ENCODE measurements around the gene GRID1. TPM values are rescaled to one million over a fixed set of nuclear protein-coding genes. Genes with fewer than 3 reads are reported as not detected.

The GRID1 gene
- total RNA-seq, 2 donors from 2014 or later, result 0.37 to 0.67 TPM

GRCh38 chr10:86231796-86232560 lies 134.6 kb downstream of the GRID1 start:
- H3K36me3 ChIP-seq, result no peaks in the 10 kb centered on the region
- H3K4me1 ChIP-seq, result no peaks in the 10 kb centered on the region
- no peak overlapping the region for H3K4me3 ChIP-seq
- no peaks in the 10 kb centered on the region for H3K27me3 ChIP-seq
- no peak overlapping the region for H3K27ac ChIP-seq
- no peak for DNase-seq (ENCODE audit: low spot score)
- H3K9me3 ChIP-seq, result no peaks in the 10 kb centered on the region
- no peak for TF ChIP-seq CTCF (IDR thresholded peaks at IDR 0.05)

- Histone ChIP-seq H3K36me3 (no peaks in the 10 kb centered on the region), H3K4me3 (no peak overlapping the region), H3K9me3 (no peaks in the 10 kb centered on the region), H3K27me3 (no peaks in the 10 kb centered on the region), H3K27ac (no peak overlapping the region), H3K4me1 (no peaks in the 10 kb centered on the region)
- no peak for TF ChIP-seq CTCF (IDR thresholded peaks at IDR 0.05)
- no peak for DNase-seq (ENCODE audit: low spot score)
These were observed 135.9 kb downstream of the GRID1 start for GRCh38 chr10:86230557-86231180.

GRCh38 chr10:86229811-86230556 lies 136.6 kb downstream of the GRID1 start:
- DNase-seq (ENCODE audit: low spot score), result no peak
- TF ChIP-seq CTCF (IDR thresholded peaks at IDR 0.05), result no peak
- H3K4me1 ChIP-seq, result no peaks in the 10 kb centered on the region
- H3K9me3 ChIP-seq, result no peaks in the 10 kb centered on the region
- H3K27ac ChIP-seq, result no peak overlapping the region
- H3K36me3 ChIP-seq, result no peaks in the 10 kb centered on the region
- H3K4me3 ChIP-seq, result no peak overlapping the region
- no peaks in the 10 kb centered on the region for H3K27me3 ChIP-seq

- H3K9me3 ChIP-seq, result no peaks in the 10 kb centered on the region
- TF ChIP-seq CTCF (IDR thresholded peaks at IDR 0.05), result no peak
- H3K27ac ChIP-seq, result no peak overlapping the region
- DNase-seq (ENCODE audit: low spot score), result no peak
- no peaks in the 10 kb centered on the region for H3K36me3 ChIP-seq
- H3K4me3 ChIP-seq, result no peak overlapping the region
- H3K4me1 ChIP-seq, result no peaks in the 10 kb centered on the region
- no peaks in the 10 kb centered on the region for H3K27me3 ChIP-seq
These were observed 137.2 kb downstream of the GRID1 start for GRCh38 chr10:86229376-86229775.

GRCh38 chr10:86227501-86228258 lies 138.9 kb downstream of the GRID1 start:
- H3K9me3 ChIP-seq, result no peaks in the 10 kb centered on the region
- no peak overlapping the region for H3K4me3 ChIP-seq
- H3K4me1 ChIP-seq, result no peaks in the 10 kb centered on the region
- H3K36me3 ChIP-seq, result no peaks in the 10 kb centered on the region
- H3K27me3 ChIP-seq, result no peaks in the 10 kb centered on the region
- H3K27ac ChIP-seq, result no peak overlapping the region
- TF ChIP-seq CTCF (IDR thresholded peaks at IDR 0.05), result no peak
- DNase-seq (ENCODE audit: low spot score), result no peak
